AG04450 (cell line): ENCODE data around the gene SLC25A42. TPM values are rescaled to one million over a fixed set of nuclear protein-coding genes. Genes with fewer than 3 reads are reported as not detected.

ENCODE experiments used
- CTCF ChIA-PET: fragments of 300-600, 350-600 bp; formaldehyde crosslinking; extraction: SDS; loops from one replicate; lab custom pipeline; 2022; ENCODE audit warnings: antibody characterized with exemption, inconsistent platforms; lab: Charles Lee
- POLR2A ChIA-PET: fragments of 350-600 bp; formaldehyde crosslinking; extraction: SDS; loops from one replicate; lab custom pipeline; 2021; ENCODE audit warnings: antibody characterized with exemption, inconsistent platforms; lab: Yijun Ruan, JAX
- DNase-seq: peaks from one replicate; pipeline ENCODE4 v3.0.0-alpha.2; 2011; ENCODE audit warnings: low read depth, low spot score
- H3K27ac ChIP-seq: one replicate; pipeline ENCODE4 v1.5.1; 2012; ENCODE audit warnings: low read depth, low read length, control low read depth
- H3K27me3 ChIP-seq: one replicate; pipeline ENCODE4 v1.6.0; 2012; ENCODE audit warnings: low read length; ENCODE audit not compliant: control insufficient read depth, insufficient read depth
- H3K4me3 ChIP-seq: 2 replicates; pipeline ENCODE4 v1.5.1; 2011; ENCODE audit warnings: mild to moderate bottlenecking, low read depth, low read length, control low read depth
- H3K9me3 ChIP-seq: 2 replicates; pipeline ENCODE4 v1.5.1; 2012; ENCODE audit warnings: low read length; ENCODE audit not compliant: control insufficient read depth, insufficient read depth
- CTCF ChIP-seq: IDR thresholded peaks from 2 replicates; pipeline ENCODE4 v1.5.1; 2011; ENCODE audit warnings: low read depth, low read length, control low read depth, inconsistent platforms
- polyA plus RNA-seq: library from polyadenylated mRNA; depleted of rRNA; stranded (reverse); fragments of >200 nt; gene quantifications from 2 replicates; pipeline ENCODE4 v1.2.3, GENCODE V29; 2011

Gene SLC25A42
- polyA plus RNA-seq, 1 experiment: 3.7 TPM

GRCh38 chr19:19095691-19096090 is 31.9 kb downstream of the SLC25A42 start:
- no peaks in the 10 kb centered on the region for H3K9me3 ChIP-seq
- DNase-seq: no peak
- no peak overlapping the region for H3K4me3 ChIP-seq
- ChIA-PET CTCF (interaction anchor here (0.9 kb wide), 1 partner anchor 24 kb away, joined by 3 read pairs; no protein-coding TSS in a partner anchor), POLR2A (no interaction called here)
- H3K27ac ChIP-seq: no peak overlapping the region
- TF ChIP-seq CTCF: no peak
- no peaks in the 10 kb centered on the region for H3K27me3 ChIP-seq

- Histone ChIP-seq H3K9me3 (no peaks in the 10 kb centered on the region), H3K4me3 (no peak overlapping the region), H3K27ac (no peak overlapping the region), H3K27me3 (no peaks in the 10 kb centered on the region)
- CTCF ChIA-PET: no interaction called here
- no peak for TF ChIP-seq CTCF
- no peak for DNase-seq
- POLR2A ChIA-PET: no interaction called here
Observed at GRCh38 chr19:19096641-19097627, 33.1 kb downstream of the SLC25A42 start.

GRCh38 chr19:19098084-19098702 is 34.4 kb downstream of the SLC25A42 start:
- H3K27me3 ChIP-seq: no peaks in the 10 kb centered on the region
- CTCF ChIA-PET: no interaction called here
- no peak for DNase-seq
- no peak overlapping the region for H3K4me3 ChIP-seq
- no peak for TF ChIP-seq CTCF
- no peaks in the 10 kb centered on the region; the same call in 1 of the 2 replicates for H3K9me3 ChIP-seq
- POLR2A ChIA-PET: no interaction called here
- no peak overlapping the region for H3K27ac ChIP-seq

GRCh38 chr19:19098703-19099632 is 35.2 kb downstream of the SLC25A42 start:
- H3K27ac ChIP-seq: no peak overlapping the region
- H3K9me3 ChIP-seq: no peaks in the 10 kb centered on the region; the same call in 1 of the 2 replicates
- no peak overlapping the region for H3K4me3 ChIP-seq
- H3K27me3 ChIP-seq: no peaks in the 10 kb centered on the region
- DNase-seq: no peak
- ChIA-PET CTCF (no interaction called here), POLR2A (no interaction called here)
- TF ChIP-seq CTCF: no peak
